ENCODE results near the gene PFKL.

PFKL gene

DNA sequence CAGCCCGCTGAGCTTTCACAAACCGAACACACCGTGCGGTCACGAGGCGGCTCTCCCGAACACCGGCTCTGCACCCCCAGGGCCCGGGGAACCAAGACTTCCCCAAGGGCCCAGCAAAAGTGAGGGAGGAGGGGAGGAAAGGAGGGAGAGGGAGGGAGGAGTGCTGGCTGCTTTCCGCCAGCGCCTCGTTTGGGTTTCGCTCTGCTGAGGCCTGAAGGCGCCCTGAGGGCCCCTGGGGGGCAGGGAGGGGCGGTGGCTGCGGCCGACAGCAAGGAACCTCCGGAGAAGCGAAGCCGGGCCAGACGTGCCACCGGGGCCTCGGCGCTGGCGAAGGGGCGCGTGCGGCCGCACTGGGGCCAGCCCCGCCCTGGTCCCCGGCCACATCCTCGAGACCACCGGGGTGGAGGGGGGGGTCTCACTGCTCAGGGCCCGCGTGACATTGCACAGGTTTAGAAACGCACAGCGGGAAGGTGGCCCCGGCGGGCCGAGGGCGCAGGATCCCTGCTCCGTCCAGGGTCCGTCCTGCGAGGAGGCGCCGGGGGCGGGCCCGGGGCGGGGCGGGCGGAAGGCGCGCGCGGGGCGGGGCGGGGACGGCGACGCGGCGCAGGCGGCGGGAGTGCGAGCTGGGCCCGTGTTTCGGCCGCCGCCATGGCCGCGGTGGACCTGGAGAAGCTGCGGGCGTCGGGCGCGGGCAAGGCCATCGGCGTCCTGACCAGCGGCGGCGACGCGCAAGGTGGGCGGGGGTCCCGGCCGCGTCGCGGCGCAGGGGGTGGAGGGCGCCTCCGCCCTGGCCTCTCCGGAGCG is at the start of gene PFKL:
TSS of gene PFKL (plus strand) at position 596 of the 804 bp plus-strand sequence. CDS start at position 649, 53 bp downstream.
- peak; percentile 53 to 69 for DNase-seq

DNA sequence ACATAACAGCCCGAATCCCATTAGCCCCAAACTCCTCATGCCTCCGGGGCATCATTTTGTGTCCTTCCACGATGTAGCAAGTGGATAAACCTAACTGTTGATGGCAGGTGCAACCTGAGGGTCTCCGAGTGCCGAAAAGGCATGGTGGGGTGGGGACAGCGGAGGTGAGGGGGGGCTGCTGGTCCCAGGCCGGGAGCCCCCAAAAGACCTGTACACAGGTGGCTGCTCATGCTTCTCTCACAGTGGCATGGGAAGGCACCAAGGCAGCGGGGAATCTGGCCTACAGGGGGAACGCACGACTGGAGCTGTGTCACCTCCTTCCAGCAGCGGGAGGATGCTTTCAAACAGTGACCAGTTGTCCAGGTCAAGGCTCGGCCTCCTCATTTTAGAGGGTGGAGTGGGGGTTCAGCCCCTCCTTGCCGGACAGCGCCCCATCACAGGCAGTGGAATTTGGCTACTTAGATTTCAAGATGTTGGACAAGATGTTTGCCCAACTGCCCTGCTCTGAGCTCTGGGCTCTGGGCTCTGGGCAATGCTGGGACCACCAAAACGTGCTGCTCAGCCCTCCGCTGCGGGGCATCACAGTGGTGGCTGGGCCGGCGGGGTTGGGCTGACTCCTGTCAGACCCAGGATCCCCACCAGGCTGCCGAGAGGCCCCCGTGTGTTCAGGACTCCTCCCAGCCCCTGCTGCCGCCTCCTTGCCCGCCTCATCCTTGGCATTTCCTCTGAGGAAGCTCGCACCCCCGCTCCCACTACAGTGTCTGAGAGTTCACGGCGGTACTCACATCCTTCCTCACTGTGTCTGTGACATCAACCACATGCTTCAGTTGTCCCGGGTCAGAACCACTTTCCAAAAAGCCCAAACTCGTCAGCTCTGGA is 45.8 kb upstream of the PFKL start:
- DNase-seq, result no peak

DNA sequence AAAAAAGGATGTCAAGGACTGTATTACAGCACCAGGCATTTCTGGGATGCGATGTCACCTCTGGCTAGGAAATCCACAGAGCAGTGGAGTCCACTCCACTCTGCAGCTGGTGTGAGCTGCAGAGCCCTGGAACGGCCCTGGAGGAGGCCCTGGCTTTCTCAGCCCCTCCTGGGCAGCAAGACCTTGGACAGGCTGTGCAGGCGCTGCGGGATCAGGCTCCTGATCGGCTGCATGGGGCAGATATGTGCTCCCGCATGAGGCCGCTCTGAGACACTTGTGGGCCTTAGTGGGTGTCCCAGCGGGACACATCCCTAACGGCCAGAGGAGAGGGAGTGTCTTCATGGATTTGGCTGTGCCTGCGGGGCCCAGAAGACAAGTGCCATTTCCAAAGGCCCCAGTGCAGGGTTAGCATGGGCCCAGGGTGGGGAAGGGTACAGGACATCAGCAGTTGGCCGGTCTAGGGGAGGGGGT is 44.3 kb upstream of the PFKL start:
- no peak for DNase-seq

DNA sequence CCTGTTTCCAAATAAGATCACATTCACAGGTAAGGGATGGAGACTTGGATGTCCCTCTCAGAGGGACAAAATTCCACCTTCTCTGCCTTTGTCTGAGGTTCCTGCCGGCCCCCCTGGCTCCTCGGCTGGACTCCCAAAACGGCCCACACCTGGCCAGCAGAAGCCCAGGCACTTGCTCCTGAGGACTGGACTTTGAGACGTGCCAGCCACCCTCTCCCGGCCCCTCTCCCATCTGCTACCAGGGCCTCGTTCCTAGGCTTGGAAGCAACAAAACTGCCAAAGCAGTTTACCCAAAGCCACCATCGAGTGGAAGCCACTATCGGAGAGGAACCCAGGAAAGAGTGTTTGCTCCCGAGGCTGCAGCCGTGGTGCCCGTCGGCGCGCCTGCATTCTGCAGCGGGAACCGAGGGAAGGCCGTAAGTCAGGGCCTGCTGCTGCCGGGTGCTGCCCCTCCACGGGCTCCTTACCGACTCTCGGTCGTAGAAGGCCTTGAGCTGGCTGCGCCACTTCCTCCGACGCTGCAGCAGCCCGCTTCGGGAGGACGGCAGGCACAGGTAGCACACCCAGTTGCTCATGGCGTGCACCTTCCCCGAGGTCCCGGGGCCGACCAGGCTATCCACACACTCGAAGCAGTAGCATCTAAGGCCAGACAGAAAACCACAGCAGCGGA is 41.7 kb upstream of the PFKL start:
- no peak for DNase-seq

DNA sequence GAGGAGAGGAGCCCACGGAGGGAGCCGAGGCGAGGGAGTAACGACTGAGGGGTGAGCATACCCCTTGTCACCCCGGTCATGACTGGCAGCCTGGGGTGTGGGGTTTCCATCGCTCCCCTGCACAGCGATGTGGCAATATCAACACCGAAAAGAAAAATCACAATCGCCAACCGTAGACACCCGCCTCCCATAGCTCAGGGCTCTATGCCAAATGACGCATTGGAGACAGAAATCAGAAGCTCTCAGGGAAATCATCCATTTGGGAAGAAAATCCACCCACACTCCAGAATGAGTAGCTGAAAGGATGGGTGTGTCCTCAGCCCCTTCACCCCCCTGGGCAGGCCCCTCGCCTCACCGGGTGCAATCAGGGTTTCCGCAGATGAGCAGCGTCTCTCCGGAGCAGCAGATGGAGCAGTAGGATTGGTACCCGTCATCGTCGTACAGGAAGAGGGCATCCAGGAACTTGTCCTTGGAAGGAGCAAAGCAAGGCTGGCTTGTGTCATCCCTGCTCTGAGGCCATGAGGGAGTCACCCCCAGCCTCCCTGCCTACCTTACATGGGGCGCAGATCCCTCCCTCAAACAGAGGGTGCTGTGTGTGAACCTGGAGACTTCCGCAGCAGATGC is 40.7 kb upstream of the PFKL start:
- no peak for DNase-seq

DNA sequence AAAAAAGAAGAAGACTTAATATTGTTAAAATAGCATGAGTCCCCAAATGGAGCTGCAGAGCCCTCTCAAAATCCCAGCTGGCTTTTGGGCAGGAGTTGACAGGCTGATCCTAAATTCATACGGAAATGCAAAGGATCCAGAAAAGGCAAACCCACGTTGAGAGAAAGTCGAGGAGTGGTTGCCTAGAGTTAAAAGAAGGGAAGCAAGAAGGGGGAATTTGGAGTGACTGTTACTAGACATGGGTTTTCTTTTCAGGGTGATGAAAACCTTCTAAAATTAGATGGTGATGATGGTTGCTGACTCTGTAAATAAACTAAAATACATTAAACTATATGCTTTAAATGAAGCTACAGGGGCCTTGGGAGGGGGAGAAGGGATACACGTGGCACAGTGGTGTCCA is 39.8 kb upstream of the PFKL start:
- no peak for DNase-seq

DNA sequence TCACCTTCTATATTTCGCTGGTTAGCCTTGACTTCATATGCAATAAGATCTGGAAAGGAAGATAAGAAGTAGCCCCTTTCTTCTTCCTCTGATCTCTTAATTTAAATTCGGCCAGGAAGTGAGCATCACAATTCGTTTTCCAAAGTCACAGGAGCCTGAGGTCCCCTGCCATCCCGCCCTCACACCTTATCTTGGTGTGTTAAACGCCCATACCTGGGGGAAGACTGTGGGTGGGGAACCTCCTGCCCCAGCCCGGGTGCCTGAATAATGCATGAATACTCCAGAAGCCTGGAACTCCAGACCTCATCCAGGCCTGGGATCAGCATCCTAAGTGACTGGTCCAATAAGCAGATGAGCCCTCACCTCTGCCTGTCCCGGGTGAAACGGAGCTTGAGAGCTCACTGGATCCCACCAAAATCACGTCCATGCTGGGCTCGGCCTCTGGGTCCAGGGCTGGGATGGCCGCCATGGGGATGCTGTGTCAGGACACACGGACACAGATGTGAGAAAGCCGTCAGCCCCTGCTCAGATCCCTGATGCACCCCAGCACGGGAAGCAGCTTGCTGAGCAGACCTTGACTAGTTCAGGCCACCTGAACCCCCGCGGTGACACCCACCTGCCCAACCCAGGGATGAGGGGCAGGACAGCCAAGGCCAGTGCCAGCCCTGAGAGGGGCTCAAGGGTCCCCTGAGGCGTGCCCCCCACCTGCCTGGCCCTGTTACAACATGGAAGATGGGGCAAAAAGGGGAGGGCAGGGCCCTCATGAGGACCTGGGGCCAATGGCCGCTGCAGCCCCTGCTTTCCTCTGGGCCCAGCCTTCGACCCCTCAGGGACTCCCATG is 38.8 kb upstream of the PFKL start:
- no peak for DNase-seq

DNA sequence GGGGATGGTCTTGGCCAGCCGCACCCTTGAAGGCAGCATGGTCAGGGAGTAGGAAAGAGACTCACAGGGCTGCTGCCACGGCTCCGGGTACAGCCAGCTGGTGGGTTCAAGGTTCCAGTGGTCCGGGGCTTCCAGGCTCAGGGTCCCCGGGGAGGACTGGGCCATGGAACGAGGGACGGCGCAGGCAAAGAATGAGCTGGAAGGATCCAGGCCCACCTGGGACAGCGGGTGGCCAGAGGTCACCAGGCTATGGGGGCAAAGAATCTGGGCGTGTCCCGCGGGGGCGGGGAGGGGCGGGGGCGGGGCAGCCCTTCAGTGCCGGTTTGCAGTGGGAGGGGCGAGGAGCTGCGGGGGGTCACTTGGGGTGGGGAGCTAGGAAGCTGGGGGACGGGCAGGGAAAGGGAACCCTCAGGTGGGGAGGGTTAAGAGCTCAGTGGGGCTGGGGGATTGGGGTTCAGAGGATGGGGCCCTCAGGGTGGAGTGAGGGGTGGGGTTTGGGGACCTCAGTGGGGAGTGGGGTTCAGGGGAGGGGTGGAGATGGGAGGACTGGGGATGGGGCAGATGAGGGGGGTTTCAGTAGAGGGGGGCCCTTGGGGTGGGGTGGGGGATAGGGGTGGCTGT is 38.1 kb upstream of the PFKL start, which contains the start of gene DNMT3L:
TSS of gene DNMT3L (minus strand) at position 223 of the 621 bp plus-strand sequence. CDS start 638 bp downstream, outside the sequence.
- no peak for DNase-seq

DNA sequence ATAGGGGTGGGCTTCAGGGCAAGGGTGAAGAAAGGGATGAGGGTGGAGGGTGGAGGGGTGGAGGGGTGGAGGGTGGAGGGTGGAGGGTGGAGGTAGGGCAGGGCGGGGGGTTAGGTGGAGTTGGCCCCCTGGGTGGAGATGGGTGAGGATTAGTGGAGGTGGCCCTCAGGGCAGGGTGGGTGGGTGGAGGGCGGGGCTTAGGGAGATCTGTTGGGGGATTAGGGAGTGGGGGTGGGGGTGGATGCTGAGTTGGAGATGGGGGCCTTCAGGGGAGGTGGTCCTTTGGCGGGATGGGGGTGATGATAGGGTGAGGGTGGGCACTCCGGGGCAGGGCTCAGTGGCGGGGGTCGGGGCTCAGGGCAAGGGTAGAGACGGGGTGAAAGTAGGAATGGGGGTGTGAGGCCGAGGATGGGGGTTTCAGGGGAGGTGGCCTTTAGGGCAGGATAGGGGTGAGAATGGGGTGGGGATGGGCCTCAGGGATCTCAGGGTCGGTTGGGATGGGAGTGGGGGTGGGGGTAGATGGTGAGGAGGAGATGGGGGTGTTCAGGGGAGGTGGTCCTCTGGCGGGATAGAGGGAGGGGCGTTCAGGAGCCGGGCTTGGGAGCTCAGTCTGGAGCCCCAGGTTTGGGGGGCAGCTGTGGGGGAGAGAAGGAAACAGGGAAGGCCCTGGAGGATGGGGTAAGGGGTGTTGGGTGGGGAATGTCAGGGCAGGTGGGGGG is 37.4 kb upstream of the PFKL start:
- DNase-seq, result no peak

DNA sequence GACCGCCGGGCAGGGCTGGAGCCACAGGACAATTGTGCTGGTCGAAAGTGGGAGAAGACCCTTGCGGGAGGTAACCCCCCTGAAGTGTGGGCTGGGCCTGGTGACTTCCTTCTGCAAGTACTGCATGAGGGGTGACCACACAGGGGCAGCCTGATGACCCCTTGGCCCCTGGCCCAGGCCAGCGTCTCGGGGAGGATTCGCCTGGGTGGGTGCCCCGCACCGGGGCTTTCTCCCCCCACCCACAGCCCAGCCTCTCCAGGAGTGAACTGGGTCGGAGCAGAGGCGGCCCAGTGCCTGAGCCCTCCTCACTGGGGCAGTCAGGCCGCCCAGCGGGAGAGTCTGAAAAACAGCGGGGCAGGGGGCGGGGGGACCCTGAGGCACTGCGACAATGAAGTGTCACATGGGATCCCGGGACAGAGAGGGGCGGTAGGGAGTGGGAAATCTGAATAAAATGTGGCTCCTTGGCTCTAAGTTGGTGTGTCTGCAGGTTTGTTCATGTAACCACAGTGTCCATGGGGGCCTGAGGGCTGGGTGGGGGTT is 36.6 kb upstream of the PFKL start:
- no peak for DNase-seq

DNA sequence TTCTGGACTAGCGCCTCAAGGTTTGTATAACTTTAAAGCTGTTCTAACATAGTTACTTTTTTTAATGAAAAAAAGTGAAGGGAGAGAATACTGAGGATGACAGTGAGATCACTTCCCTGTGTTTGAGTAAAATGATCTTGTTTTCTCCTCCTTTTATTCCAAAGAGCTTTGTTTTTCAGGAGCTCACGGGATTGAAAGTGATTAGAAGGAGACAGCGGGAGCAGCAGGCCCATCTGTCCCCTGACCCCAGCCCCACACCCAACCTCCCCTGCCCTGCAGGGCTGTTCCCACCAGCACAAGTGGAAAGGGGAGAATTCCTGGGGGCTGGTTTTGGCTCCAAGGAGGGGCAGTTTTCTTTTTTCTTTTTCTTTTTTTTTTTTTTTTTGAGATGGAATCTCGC is 36.1 kb upstream of the PFKL start:
- DNase-seq, result no peak

DNA sequence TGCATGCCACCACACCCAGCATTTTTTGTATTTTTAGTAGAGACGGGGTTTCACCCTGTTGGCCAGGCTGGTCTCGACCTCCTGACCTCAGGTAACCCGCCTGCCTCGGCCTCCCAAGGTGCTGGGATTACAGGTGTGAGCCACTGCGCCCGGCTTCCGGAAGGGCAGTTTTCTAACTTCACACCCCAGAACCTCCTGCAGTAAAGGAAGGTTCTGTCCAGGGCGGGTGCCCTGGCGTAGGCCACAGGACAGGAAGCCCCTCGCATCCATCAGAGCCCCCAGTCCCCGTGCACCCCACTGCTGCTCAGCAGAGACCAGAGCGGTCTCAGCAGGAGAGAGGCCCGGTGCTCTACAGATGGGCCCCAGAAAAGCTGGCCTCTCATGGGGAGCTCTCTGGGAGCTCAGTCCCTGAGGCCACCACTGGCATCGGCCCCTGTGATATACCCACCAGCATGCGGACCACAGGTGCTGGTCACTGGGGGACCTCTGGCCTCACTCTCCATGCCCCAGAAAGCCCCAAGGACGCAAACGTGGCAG is 34.1 kb upstream of the PFKL start:
- no peak for DNase-seq

DNA sequence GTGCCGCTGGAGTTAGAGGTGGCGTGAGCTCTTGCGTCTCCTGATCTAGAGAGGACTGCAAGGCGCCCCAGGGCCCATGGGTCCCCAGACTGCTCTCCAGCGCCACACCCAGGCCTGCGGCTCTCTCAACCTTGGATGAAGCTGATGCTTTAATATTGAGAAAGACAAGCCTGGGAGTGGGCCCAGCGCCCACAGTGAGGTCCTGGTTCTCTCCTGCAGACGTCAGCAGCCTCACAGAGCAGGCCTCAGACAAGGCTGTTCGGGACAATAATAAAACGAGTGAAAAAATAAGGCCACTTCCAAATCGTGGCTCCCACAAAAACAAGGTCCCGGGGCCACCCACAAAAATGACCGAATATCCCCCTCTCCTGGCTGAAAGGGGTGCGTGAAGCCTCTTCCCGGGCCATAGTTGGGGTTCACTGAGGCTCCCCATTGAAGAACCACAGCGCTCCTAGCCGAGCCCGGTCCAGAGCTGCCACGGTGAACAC is 32.2 kb upstream of the PFKL start:
- DNase-seq, result peak; percentile 27 to 36

DNA sequence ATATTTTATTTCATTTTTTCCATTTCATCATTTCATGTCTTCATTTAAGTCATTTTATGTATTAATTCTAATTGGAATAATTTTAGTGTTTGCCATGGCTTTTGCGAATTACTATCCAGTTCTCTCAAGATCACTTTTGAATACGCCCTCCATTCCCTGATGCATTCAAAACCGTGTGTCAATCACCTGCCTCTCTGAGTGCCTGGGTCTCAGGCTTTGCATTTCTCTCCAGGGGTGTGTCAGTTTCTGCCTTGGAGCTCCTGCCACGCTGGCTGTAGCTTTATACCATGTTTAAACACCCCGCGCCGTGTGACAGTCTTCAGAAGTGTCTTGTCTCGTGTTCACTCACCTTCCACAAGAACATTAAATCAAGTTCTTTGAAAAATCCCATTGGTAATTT is 30.8 kb upstream of the PFKL start:
- DNase-seq, result no peak

DNA sequence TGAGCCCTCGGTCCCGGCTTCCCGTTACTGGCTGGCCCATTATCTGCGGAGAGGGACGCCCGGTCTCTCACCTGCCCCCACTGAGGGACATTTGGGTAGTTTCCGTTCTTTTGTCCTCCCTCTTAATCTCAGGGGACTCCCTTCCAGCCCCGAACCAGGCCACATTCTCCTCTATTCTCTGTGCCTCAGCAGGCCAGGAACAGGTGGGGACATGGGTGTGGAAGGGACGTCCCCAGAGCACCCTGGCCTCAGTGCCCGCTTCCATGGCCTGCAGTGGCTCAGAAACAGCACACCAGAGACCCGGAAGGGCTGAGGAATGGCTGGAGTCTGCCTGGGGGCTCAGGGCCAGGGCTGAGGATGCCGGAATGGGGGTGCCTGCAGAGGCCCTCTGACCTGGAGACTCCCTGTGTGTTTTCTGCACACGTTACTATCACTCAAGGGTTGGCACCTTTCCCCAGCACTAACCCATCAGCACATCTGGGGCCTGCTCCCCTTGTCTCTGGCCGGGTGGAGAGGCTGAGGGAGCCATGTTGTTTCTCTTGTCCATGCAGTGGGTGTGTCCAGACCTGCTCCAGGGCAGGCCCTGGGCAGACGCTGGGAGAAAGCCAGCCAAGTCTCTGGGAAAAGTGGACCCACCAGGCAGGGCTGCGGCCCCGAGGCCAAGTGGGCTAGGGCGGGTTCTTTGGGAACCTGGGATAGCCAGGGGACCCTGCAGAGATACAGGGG is 28.1 kb upstream of the PFKL start:
- DNase-seq, result no peak

DNA sequence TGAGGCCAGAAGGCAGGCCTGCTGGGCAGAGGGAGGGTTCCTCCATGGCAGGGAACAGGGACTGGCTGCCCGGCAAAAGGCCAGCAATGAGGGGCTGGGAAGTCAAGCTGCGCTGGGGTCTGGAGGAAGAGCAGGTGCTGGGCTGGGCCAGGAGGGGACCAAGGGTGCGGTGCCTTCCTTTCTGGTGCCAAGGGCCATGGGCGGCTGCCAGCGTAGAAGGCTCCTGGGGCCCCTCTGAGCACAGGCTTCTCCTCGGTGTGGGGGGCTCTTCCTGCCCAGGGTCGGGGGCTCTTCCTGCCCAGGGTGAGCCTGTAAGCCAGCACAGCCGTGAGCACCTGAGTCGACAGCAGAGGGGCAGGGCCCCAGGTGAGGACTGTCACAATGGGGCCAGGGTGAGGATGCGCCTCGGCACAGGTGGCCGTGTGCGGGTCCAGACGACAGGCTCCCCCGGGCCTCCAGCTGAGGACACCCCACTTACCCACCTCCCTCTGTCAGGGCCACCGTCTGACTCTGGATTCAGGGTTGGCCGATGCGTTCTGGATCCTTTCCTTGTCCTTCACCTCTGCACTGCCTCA is 27.5 kb upstream of the PFKL start:
- DNase-seq, result no peak

DNA sequence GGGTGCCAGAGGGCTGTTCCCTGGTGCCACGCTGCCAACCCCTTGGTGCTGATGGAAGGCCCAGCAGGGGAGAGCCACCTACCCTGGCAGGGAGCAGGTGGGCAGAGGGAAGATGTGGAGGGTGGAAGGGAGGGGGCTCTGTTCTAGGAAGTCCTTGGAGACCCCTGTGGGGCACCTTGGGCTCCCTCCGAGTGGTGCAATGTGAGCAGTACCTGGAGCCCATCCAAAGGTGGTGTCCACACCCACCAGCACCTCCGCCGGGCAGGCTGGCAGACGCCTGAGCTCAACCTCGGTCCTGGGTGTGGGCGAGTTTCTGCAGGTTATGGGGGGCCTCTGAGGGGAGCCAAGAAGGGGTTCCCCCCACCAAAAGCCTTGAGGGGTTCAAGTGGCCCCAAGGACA is 26.8 kb upstream of the PFKL start:
- no peak for DNase-seq

DNA sequence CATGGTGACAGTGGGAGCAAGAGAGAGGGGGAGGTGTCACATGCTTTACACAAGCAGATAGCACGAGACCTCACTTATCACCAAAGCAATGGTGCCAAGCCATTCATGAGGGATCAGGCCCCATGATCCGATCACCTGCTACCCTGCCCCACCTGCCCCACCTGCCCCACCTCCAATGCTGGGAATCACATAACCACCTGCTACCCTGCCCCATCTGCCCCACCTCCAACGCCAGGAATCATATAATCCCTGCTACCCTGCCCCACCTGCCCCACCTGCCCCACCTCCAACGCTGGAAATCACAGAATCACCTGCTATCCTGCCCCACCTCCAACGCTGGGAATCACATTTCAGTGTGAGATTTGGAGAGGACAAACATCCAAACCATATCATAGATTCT is 24.8 kb upstream of the PFKL start:
- DNase-seq, result no peak
